ENCODE results near the gene CDH23.
A peak's percentile ranks its signal among the peaks of the same experiment; 100 is the strongest.

CDH23 gene

GRCh38 chr10:71483885-71484751 is 87.4 kb downstream of the CDH23 start:
- Histone ChIP-seq H3K4me1 (ENCODE audit: insufficient read depth, low read length, poor library complexity, severe bottlenecking) (no peaks in the 10 kb centered on the region), H3K36me3 (ENCODE audit: insufficient read depth, low read length) (no peaks in the 10 kb centered on the region), H3K9me3 (ENCODE audit: insufficient read depth, low read depth, low read length) (0 out of 2 replicates have a peak, but pooled peaks cover 6% of the 10 kb centered on the region), H3K4me2 (ENCODE audit: low read depth, low read length, poor library complexity, severe bottlenecking) (no peak overlapping the region), H3K79me2 (ENCODE audit: insufficient read depth, low read length) (no peaks in the 10 kb centered on the region), H3K27me3 (ENCODE audit: insufficient read depth, low read length, poor library complexity, severe bottlenecking) (no peaks in the 10 kb centered on the region), H3K4me3 (ENCODE audit: low read length, poor library complexity, severe bottlenecking) (no peak overlapping the region), H3K9ac (ENCODE audit: low read depth, low read length, poor library complexity, severe bottlenecking) (no peak overlapping the region), H3K9me2 (replicated peaks; ENCODE audit: low read depth, low read length) (no peaks in the 10 kb centered on the region), H4K20me1 (ENCODE audit: insufficient read depth, low read length, poor library complexity, severe bottlenecking) (no peaks in the 10 kb centered on the region), H3F3A (ENCODE audit: low read depth) (no peaks in the 10 kb centered on the region), H2AFZ (ENCODE audit: low read length) (no peak overlapping the region)
- TF ChIP-seq EZH2phosphoT487 (IDR thresholded peaks at IDR 0.05; ENCODE audit: borderline replicate concordance) (no peak), CTCF (conservative IDR thresholded peaks at IDR 0.05; ENCODE audit: low read length) (no peak)

- H3K79me2 ChIP-seq (ENCODE audit: insufficient read depth, low read length), result no peaks in the 10 kb centered on the region
- no peaks in the 10 kb centered on the region for H3F3A ChIP-seq (ENCODE audit: low read depth)
- H3K9me2 ChIP-seq (replicated peaks; ENCODE audit: low read depth, low read length), result no peaks in the 10 kb centered on the region
- no peaks in the 10 kb centered on the region for H3K27me3 ChIP-seq (ENCODE audit: insufficient read depth, low read length, poor library complexity, severe bottlenecking)
- no peaks in the 10 kb centered on the region for H3K36me3 ChIP-seq (ENCODE audit: insufficient read depth, low read length)
- H3K4me2 ChIP-seq (ENCODE audit: low read depth, low read length, poor library complexity, severe bottlenecking), result no peak overlapping the region
- no peaks in the 10 kb centered on the region for H4K20me1 ChIP-seq (ENCODE audit: insufficient read depth, low read length, poor library complexity, severe bottlenecking)
- H3K9me3 ChIP-seq (ENCODE audit: insufficient read depth, low read depth, low read length), result 0 out of 2 replicates have a peak, but pooled peaks cover 9% of the 10 kb centered on the region
- no peaks in the 10 kb centered on the region for H3K4me1 ChIP-seq (ENCODE audit: insufficient read depth, low read length, poor library complexity, severe bottlenecking)
- no peak overlapping the region for H2AFZ ChIP-seq (ENCODE audit: low read length)
- H3K9ac ChIP-seq (ENCODE audit: low read depth, low read length, poor library complexity, severe bottlenecking), result no peak overlapping the region
- no peak for TF ChIP-seq EZH2phosphoT487 (IDR thresholded peaks at IDR 0.05; ENCODE audit: borderline replicate concordance)
- TF ChIP-seq CTCF (conservative IDR thresholded peaks at IDR 0.05; ENCODE audit: low read length), result peak; percentile 81
- no peak overlapping the region for H3K4me3 ChIP-seq (ENCODE audit: low read length, poor library complexity, severe bottlenecking)
Observed at GRCh38 chr10:71486484-71487114, 89.9 kb downstream of the CDH23 start.

GRCh38 chr10:71487726-71488125 is 91.0 kb downstream of the CDH23 start:
- no peaks in the 10 kb centered on the region for H3K4me1 ChIP-seq (ENCODE audit: insufficient read depth, low read length, poor library complexity, severe bottlenecking)
- no peaks in the 10 kb centered on the region for H4K20me1 ChIP-seq (ENCODE audit: insufficient read depth, low read length, poor library complexity, severe bottlenecking)
- no peak overlapping the region for H3K9ac ChIP-seq (ENCODE audit: low read depth, low read length, poor library complexity, severe bottlenecking)
- no peak overlapping the region for H3K4me3 ChIP-seq (ENCODE audit: low read length, poor library complexity, severe bottlenecking)
- no peaks in the 10 kb centered on the region for H3K27me3 ChIP-seq (ENCODE audit: insufficient read depth, low read length, poor library complexity, severe bottlenecking)
- no peaks in the 10 kb centered on the region for H3K79me2 ChIP-seq (ENCODE audit: insufficient read depth, low read length)
- H3F3A ChIP-seq (ENCODE audit: low read depth), result no peaks in the 10 kb centered on the region
- no peak overlapping the region for H3K4me2 ChIP-seq (ENCODE audit: low read depth, low read length, poor library complexity, severe bottlenecking)
- H3K9me2 ChIP-seq (replicated peaks; ENCODE audit: low read depth, low read length), result no peaks in the 10 kb centered on the region
- H3K9me3 ChIP-seq (ENCODE audit: insufficient read depth, low read depth, low read length), result 0 out of 2 replicates have a peak, but pooled peaks cover 9% of the 10 kb centered on the region
- no peak overlapping the region for H2AFZ ChIP-seq (ENCODE audit: low read length)
- TF ChIP-seq EZH2phosphoT487 (IDR thresholded peaks at IDR 0.05; ENCODE audit: borderline replicate concordance) (no peak), CTCF (conservative IDR thresholded peaks at IDR 0.05; ENCODE audit: low read length) (no peak)
- H3K36me3 ChIP-seq (ENCODE audit: insufficient read depth, low read length), result no peaks in the 10 kb centered on the region

All from Loucy (cell line).